ENCODE data around the gene RIPOR3. TPM values are rescaled to one million over a fixed set of nuclear protein-coding genes. Genes with fewer than 3 reads are reported as not detected.
"Not testable (repeated sequence)": the region's sequence is repeated elsewhere in the genome, so short reads cannot be mapped to it uniquely, and the experiment has no call there.

The RIPOR3 gene
- polyA plus RNA-seq, 4 donors: 3.8 to 8.9 (median 5.7) TPM

DNA sequence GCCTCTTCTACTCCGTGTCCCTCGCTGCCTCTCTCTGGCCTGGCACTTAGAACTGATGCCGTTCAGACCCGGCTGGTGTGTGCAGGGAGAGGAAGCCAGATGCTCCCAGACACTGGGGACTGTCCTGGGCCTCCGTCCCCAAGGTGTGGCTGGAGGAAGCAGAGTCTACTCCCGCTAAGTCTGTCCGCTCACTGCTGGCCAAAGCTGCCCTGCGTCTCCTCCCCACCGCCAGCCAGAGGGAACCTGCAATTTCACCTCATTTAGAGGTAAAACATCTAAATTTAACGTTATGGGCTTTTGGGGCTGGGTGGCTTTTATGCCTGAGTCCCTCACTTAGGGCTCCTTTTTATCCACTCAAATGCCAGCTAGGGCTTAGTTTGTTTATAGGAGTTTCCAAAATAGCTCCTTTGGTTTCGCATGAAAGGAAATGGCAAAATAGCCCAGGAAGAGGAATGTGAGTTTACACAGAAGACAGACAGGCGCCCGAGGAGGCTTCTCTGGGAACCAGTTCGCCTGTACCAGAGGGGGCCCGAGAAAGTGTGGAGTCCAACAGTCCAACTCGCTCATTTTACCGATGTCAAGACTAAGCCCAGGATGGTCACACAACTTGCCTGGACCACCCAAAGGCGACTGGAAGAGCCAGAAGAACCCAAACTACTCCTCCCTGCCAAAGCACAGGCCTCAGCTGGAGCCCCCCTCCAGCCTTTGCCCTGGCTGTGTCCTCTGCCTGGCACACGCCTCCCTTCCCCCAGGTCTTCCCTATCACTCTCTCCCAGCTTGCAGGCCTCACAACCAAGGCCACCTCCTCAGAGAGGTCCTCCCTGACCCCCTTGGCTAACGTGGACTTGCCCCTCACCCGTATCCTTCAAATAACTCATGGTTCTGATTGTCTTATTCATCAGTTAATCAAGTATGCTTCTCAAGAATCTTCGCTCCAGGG lies 54.5 kb downstream of the RIPOR3 start:
- DNase-seq (ENCODE audit: low read depth in 4 of 4, low spot score in 3 of 4): no peak

DNA sequence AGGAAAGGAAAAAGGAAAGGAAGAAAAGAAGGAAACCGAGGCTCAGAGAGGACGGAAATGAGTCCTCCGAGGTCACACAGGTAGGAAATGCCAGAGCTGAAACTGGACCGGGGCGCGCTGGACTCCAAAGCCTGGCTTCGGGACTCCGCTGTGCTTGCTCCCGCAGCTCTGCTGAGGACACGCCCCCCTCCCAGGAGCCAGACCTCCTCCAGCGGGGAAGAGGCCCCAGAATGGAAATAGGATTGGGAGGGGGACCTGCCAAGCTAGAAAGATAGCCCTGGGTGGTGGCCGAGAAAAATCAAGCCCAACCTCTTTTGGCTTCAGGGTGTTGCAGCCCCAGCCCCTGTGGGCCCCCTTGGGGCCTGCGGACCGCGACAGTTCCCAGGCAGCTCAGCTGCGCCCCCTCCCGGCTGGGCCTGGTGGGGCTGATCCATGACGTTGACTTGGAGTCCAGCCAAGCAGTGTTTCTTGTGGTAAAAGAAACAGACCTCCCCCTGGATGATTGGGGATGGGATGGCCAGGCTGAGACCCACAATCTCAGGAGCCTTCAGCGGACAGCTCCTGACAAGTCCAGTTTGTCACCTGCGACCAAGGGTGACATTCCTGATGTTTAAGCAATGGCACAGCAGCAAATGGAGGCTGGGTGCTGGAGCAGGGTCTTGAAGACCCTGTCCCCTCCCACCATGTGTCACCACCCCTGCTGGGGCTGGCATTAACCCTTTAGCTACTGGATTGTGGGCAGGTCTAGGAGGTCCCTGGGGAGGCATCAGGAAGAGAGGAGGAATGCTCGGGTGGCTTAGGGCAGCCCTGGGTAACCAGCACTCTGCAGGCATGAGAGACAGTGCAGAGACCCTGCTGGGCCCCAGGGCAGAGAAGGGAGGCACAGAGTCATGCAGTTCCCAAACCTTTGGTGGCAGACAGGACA lies 55.4 kb downstream of the RIPOR3 start:
- DNase-seq (ENCODE audit: low read depth in 4 of 4, low spot score in 3 of 4): no peak

DNA sequence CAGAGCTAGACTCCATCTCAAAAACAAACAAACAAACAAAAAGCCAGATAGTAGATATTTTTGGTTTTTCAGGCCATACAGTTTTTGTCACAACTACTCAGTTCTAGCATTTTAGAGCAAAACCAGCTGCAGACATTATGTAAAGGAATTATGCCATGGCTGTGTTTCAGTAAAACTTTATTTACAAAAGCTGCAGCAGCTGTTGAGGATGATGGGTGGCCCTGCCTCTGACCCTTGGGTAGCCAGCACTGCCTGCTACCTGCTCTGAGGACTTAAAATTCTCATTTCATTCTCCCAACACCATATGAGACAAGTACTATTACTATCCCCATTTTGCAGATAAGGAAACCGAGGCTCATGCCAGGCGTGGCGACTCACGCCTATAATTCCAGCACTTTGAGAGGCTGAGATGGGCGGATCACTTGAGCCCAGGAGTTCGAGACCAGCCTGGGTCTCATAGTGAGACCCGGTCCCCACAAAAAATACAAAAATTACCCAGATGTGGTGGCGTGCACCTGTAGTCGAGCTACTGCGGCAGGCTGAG lies 56.3 kb downstream of the RIPOR3 start:
- DNase-seq (ENCODE audit: low read depth in 4 of 4, low spot score in 3 of 4): no peak

DNA sequence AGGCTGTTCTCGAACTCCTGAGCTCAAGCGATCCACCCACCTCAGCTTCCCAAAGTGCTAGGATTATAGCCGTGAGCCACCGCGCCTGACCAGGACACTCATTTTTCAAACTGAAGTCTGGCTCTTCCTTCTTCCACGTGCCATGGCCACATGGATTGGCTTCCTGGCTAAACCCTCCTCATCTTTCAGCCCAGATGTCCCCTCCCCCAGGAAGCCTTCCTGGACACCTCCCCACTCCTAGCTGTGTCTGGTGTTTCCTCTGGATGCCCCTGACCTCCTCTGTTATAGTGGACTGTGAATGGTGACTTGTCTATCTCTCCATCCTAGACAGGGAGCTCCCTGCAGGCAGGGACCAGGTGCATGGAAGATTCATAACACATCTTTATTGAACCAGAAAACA lies 57.2 kb downstream of the RIPOR3 start:
- DNase-seq (ENCODE audit: low read depth in 4 of 4, low spot score in 3 of 4): no peak

DNA sequence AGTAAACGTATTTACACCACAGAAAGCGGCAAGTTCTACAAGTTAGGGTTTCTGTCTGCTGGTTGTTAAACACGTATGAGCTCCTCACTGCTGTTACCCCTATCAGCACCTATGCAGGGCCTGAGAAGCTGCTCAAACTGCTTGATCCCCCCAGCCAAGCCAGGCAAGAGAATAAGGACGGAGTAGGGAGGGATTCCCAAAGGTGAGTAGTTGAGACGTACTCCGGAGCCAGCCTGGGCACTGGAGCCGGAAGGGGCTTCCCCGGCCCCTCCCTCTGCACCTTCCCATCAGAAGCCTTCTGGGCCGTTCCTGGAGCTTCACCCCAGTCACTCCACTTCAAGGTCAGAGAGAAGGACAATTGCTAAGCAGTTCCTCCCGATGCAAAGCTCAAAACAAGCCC lies 58.0 kb downstream of the RIPOR3 start:
- DNase-seq (ENCODE audit: low read depth in 4 of 4, low spot score in 3 of 4): no peak

DNA sequence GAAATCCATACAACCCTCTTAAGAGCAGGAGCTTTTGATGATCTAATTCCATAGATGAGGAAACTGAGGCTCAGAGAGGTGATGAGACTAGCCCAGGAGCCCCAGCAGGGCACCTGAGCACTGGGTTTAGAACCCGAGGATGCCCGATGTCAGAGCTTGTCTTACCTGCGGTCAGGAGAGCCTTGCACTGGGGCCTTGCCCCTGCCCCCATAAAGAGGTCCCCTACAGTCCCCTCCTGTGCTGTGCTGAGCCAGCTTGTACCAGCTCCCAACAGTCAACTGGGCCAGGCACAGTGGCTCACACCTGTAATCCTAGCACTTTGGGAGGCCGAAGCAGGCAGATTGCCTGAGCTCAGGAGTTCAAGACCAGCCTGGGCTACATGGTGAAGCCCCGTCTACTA lies 58.6 kb downstream of the RIPOR3 start:
- DNase-seq (ENCODE audit: low read depth in 4 of 4, low spot score in 3 of 4): no peak

DNA sequence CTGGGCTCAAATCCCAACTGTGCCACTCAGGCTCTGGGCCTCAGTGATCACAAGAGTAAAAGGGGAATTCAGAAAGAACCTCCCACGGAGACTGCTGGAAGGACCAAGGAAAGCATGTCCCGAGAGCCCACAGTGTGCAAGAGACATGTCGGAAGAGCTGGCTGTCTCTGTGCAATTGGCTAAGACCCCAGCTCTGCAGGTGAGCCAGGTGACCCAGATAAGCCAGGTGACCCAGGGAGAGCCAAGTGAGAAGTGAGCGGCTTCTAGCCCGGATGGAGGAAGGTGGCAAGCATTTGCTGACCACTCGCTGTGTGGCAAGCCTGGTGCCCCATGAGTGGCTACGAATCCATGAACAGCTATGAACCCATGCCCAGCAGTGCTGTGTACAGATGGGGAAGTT lies 59.1 kb downstream of the RIPOR3 start:
- DNase-seq (ENCODE audit: low read depth in 4 of 4, low spot score in 3 of 4): no peak

DNA sequence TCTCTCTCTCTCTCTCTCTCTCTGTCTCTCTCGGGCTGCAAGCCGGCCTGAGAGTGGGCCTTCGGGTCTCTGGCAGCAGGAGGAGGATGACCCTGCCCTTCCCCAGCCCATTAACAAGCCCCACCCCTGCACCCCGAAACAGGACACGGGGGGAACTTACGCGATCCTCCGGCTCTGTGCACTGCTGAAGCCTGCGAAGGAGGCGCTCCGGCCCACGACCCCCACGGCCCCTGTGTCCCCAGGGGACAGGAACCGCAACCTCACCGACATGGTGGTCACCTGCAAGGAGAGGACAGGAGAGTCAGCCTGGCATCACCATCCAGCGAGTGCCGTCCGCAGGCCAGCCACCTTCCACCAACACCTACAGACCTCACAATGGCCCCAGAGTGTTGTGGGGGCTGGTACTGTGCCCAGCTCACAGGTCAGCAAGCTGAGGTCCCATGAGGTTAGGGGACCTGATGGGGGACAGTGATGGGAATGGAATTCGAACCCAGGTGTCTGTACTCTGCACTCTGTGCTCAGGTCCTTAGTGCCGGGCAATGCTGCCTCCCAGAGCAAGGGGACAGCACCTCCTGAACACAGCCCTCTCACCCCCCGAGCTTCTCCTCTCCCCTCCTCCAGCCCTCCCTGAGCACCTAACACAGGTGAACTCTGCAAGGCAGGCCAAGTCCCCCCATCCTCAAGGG lies 60.6 kb downstream of the RIPOR3 start:
- no peak for DNase-seq (ENCODE audit: low read depth in 4 of 4, low spot score in 3 of 4)

DNA sequence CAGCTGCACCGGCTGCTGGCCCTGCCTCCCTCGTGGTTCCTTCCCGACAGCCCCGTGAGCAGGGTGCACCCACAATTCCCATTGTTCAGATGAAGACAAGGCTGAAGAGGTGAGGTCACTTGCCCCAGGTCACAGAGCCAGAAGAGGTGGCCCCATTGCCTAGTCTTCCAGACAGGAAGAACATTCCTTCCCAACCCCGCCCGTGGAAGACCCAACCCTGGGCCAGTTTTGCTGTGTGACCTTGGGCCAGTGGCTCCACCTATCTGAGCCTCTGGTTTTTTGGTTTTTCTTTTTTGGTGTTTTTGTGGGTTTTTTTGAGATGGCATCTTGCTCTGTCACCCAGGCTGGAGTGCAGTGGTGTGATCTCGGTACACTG lies 61.7 kb downstream of the RIPOR3 start:
- DNase-seq (ENCODE audit: low read depth in 4 of 4, low spot score in 3 of 4): no peak

DNA sequence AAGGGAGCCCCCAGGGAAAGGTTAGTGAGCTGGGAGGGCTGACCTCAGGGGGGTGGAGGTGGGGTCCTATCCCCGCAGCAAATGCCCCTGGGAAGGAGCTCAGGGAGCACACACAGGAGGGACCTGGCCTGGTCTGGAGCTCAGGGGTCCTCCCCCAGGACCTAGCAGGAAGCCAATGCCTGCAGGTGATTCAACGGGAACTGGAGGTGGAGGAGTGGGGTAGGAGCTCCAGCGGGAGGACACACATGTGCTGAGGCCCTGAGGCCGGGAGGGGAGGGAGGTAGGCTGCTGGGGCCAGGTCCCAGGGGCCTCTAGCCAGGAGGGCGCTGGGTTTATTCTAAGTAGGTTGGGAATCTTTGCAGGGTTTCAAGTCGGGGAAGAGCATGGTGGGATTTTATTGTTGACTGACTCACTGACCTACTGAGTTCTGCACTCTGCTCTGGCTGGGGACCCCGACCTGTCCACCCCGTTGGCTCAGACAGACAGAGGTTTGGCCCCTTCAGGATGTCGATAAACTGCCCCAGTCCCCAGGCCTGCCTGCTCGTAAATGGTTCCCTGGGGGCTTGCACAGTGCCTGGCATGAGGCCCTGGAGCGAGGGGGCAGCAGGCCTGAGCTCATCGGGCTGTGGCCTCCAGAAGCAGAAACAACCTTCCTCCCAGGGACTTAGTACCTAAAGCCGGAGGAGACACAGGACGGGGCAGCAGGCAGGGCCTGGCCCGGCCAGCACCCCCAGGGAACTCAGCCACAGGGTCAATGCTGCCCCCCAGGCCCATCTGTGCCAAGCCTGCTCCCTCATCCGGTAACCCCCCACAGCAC lies 62.3 kb downstream of the RIPOR3 start:
- no peak for DNase-seq (ENCODE audit: low read depth in 4 of 4, low spot score in 3 of 4)

DNA sequence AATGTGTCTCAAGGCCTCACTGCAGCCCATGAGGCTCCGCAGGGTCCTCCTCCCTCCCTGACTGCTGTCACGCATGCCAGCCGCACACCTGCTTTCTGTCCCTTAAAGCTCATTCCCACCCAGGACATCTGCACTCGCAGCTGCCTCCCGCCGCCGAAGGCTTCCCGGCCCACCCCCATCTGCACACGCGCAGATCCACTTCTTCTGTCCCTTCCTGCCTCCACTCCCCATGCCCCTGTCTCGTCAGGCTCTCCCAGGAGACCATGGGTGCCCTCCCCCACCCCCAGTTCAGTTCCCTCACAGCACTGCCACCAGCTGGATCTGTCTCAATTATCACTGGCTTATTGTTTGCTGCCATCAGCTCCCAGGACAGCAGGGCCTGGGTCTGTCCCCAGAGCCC lies 63.0 kb downstream of the RIPOR3 start:
- no peak for DNase-seq (ENCODE audit: low read depth in 4 of 4, low spot score in 3 of 4)

DNA sequence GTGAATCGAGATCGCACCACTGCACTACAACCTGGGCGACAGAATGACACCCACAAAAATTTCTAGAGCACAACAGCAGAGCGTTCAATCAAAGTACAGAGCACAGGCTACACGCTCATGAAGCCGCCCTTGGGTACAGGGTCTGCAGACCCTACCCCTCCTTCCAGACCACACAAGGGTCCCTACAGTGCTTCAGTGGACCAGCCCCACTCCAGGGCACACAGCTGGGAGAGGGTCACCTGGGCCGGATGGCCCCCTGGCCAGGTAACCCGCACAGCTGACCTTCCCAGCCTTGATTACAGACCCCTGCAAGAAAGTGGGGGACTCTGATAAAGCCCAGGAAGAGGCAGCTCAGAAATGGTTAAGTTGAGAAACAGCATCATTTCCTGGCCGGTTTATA lies 63.6 kb downstream of the RIPOR3 start:
- no peak for DNase-seq (ENCODE audit: low read depth in 4 of 4, low spot score in 3 of 4)

DNA sequence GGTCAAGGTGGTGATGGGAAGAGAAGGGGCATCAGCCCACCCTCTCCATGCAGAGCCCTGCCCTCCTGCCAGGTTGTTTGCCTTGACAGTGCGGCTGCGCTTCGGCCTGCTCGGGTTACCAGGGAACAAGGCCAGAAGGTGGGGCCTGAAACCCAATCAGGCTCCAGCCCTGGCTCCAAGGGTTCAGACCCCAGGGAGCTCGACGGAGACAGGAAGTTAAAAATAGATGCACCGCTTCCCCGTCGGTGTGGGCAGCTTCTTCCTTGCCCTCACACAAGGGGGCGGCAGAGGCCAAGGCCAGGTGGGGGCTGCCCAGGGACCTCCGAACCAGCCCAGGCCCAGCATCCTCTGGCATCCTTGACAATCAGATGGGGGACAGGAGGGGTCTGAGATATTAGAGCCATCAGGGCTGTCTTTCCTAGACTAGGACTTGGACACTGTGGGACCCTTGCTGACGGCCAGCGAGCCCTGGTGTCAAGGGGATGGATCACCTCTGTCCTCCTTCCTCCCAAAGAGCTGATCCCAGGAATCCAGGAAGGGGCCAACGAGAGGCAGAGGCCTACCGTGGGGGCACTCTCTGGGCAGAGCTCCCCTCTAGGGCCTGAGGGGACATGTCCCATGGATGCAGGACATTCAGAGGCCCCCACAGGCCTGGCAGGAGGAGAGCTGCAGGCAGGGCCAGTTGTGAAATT lies 65.2 kb downstream of the RIPOR3 start:
- DNase-seq (ENCODE audit: low read depth in 4 of 4, low spot score in 3 of 4): no peak

DNA sequence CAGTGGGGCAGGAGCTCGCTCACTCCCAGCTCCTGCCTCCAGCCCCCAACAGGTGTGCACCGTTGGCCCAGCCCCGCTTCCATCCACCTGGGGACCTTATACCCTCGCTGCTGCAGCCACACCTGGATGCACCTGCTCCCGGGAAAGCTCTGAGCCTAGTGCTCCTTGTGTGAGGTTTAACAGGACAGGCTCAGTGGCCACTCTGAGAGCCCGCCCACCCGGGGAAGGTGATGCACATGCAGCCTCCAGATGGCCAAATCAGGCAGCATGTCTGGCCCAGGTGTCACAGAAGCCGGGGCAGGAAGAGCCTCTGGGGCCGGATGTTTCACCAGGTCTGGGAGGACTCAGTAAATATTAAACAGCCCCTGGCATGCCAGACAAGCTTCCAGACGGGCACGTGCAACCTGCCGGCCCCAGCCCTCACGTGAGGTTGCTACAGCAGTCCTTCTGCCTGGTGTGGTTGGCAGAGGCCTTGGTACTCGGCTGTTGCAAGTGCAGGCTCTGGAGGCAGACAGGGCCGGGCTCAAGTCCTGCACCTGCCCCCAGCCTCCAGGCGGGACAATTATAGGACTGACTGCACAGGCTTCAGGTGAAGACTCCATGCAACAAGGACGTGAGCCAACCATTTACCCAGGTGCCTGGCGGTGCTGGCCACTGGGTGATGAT lies 66.9 kb downstream of the RIPOR3 start:
- DNase-seq (ENCODE audit: low read depth in 4 of 4, low spot score in 3 of 4): no peak

DNA sequence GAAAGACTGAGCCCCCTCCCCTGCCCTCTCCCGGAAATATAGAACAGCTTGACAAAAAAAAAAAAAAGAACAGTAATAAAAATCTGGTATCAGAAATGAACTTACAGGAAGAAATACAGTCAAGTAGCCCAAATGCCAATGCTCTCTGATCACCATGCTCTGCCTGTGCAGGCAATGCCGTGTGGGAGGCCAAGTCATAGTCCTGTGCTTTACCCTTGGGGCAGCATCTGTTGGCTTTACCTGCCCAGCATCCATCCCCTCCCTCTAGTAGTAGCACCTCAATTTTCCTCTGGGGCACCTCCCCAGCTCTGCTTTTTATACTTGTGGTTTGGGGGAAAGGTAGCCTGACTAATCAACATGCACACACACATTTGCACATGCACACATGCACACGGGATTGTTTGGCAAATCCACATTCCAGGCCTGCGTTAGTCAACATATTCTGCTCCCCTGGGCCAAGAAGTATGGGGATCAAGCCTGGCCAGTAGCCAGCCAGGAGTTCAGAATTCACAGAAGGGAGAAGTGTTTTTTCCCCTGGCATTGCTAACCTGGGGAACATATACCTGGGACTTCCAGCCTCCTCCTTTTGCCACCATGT lies 70.2 kb downstream of the RIPOR3 start:
- DNase-seq (ENCODE audit: low read depth in 4 of 4, low spot score in 3 of 4): no peak

DNA sequence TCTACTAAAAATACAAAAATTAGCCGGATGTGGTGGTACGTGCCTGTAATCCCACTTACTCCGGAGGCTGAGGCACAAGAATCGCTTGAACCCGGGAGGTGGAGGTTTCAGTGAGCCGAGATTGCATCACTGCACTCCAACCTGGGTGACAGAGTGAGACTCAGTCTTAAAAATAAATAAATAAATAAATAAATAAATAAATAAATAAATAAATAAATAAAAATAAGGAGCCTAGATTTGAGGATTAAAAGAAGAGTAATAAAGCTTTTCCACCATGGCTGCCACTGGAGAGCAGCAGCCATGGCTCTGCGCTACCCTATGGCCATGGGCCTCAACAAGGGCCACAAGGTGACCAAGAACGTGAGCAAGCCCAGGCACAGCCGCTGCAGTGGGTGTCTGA lies 70.9 kb downstream of the RIPOR3 start:
- not testable (repeated sequence) for DNase-seq (ENCODE audit: low read depth in 4 of 4, low spot score in 3 of 4)

DNA sequence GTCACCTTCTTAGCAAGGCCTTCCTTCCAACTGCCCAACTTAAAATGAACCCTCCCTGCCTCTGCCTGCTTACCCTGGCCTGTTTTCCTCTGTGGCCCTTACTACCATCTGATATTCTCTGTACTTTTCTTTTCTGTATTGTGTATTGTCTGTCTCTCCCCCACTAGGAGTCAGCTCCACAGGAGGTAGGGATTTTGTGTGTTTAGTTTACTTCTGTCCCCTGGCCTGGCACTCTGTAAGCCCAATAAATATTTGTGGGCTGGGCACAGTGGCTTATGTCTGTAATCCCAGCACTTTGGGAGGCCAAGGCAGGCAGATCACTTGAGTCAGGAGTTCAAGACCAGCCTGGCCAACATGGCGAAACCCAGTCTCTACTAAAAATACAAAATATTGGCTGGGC lies 72.8 kb downstream of the RIPOR3 start:
- no peak for DNase-seq (ENCODE audit: low read depth in 4 of 4, low spot score in 3 of 4)

DNA sequence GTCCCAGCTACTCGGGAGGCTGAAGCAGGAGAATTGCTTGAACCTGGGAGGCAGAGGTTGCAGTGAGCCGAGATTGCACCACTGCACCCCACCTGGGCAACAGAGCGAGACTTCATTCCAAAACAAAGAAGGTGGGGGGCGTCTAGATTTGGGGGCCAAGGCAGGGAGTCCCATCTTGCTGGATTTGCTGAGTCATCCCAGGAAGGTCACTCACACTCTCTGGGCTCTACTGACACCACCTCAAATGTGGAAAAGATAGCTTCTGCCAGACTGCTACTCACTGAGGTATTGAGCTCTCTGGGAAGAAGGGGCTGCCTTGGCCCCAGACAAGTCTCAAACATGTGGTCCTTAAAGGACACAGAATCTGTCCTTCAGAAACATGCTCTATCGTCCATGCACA lies 74.3 kb downstream of the RIPOR3 start:
- no peak for DNase-seq (ENCODE audit: low read depth in 4 of 4, low spot score in 3 of 4)

Measured in left renal pelvis (tissue), 4 donors.